ENCODE results near the gene DDRGK1. TPM values are rescaled to one million over a fixed set of nuclear protein-coding genes. Genes with fewer than 3 reads are reported as not detected.

DDRGK1 gene
- total RNA-seq, 1 experiment from 2014 or later: 72.0 TPM

GRCh38 chr20:3164763-3165410 is 39.6 kb downstream of the DDRGK1 start:
- Histone ChIP-seq H3K27ac (ENCODE audit: low read depth, low read length, poor library complexity, severe bottlenecking) (no peak overlapping the region), H3K27me3 (replicated peaks; ENCODE audit: insufficient read depth, low read depth, low read length, poor library complexity) (no peaks in the 10 kb centered on the region), H3K36me3 (ENCODE audit: insufficient read depth, low read length, poor library complexity, severe bottlenecking) (no peaks in the 10 kb centered on the region), H3K9me3 (ENCODE audit: low read depth, low read length, poor library complexity, severe bottlenecking) (no peaks in the 10 kb centered on the region), H3K4me3 (ENCODE audit: low read depth, low read length, poor library complexity, severe bottlenecking) (peak overlapping the region; percentile 35), H3K4me1 (ENCODE audit: insufficient read depth, low read length, poor library complexity, severe bottlenecking) (peaks cover 10% of the 10 kb centered on the region)
- ChIA-PET CTCF (no interaction called here), POLR2A (ENCODE audit: low non-redundant PET) (interaction anchor here (0.8 kb wide), 1 partner anchor 99 kb away, joined by 5 read pairs; no protein-coding TSS in a partner anchor)
- DNase-seq (ENCODE audit: low spot score): no peak
- TF ChIP-seq EZH2 (IDR thresholded peaks at IDR 0.05; ENCODE audit: borderline replicate concordance, low read depth, low read length, poor library complexity, severe bottlenecking) (no peak), CTCF (conservative IDR thresholded peaks at IDR 0.05; ENCODE audit: low read depth, low read length) (no peak)
- intact Hi-C loops (cut with micrococcal nuclease; ENCODE audit: unreplicated experiment): no loop called here
- BruUV-seq (replicated peaks): no TSS peak

- no peaks in the 10 kb centered on the region for H3K9me3 ChIP-seq (ENCODE audit: low read depth, low read length, poor library complexity, severe bottlenecking)
- H3K4me3 ChIP-seq (ENCODE audit: low read depth, low read length, poor library complexity, severe bottlenecking): peak overlapping the region; percentile 35
- H3K27me3 ChIP-seq (replicated peaks; ENCODE audit: insufficient read depth, low read depth, low read length, poor library complexity): no peaks in the 10 kb centered on the region
- intact Hi-C loops (cut with micrococcal nuclease; ENCODE audit: unreplicated experiment): no loop called here
- H3K36me3 ChIP-seq (ENCODE audit: insufficient read depth, low read length, poor library complexity, severe bottlenecking): no peaks in the 10 kb centered on the region
- peaks cover 10% of the 10 kb centered on the region for H3K4me1 ChIP-seq (ENCODE audit: insufficient read depth, low read length, poor library complexity, severe bottlenecking)
- CTCF ChIA-PET: no interaction called here
- POLR2A ChIA-PET (ENCODE audit: low non-redundant PET): interaction anchor here (0.8 kb wide), 1 partner anchor 100 kb away, joined by 5 read pairs; no protein-coding TSS in a partner anchor
- no peak for DNase-seq (ENCODE audit: low spot score)
- TF ChIP-seq EZH2 (IDR thresholded peaks at IDR 0.05; ENCODE audit: borderline replicate concordance, low read depth, low read length, poor library complexity, severe bottlenecking): no peak
- no peak for TF ChIP-seq CTCF (conservative IDR thresholded peaks at IDR 0.05; ENCODE audit: low read depth, low read length)
- no peak overlapping the region for H3K27ac ChIP-seq (ENCODE audit: low read depth, low read length, poor library complexity, severe bottlenecking)
- BruUV-seq (replicated peaks): no TSS peak
These were observed 40.3 kb downstream of the DDRGK1 start for GRCh38 chr20:3164043-3164762.

GRCh38 chr20:3163099-3164042 is 41.1 kb downstream of the DDRGK1 start:
- H3K27ac ChIP-seq (ENCODE audit: low read depth, low read length, poor library complexity, severe bottlenecking): no peak overlapping the region
- H3K36me3 ChIP-seq (ENCODE audit: insufficient read depth, low read length, poor library complexity, severe bottlenecking): no peaks in the 10 kb centered on the region
- BruUV-seq (replicated peaks): no TSS peak
- intact Hi-C loops (cut with micrococcal nuclease; ENCODE audit: unreplicated experiment): no loop called here
- TF ChIP-seq EZH2 (IDR thresholded peaks at IDR 0.05; ENCODE audit: borderline replicate concordance, low read depth, low read length, poor library complexity, severe bottlenecking): no peak
- no peak for TF ChIP-seq CTCF (conservative IDR thresholded peaks at IDR 0.05; ENCODE audit: low read depth, low read length)
- H3K27me3 ChIP-seq (replicated peaks; ENCODE audit: insufficient read depth, low read depth, low read length, poor library complexity): no peaks in the 10 kb centered on the region
- CTCF ChIA-PET: no interaction called here
- POLR2A ChIA-PET (ENCODE audit: low non-redundant PET): interaction anchor here (0.6 kb wide), 1 partner anchor 150 kb away, joined by 8 read pairs; no protein-coding TSS in a partner anchor
- H3K9me3 ChIP-seq (ENCODE audit: low read depth, low read length, poor library complexity, severe bottlenecking): no peaks in the 10 kb centered on the region
- no peak overlapping the region for H3K4me3 ChIP-seq (ENCODE audit: low read depth, low read length, poor library complexity, severe bottlenecking)
- H3K4me1 ChIP-seq (ENCODE audit: insufficient read depth, low read length, poor library complexity, severe bottlenecking): peaks cover 10% of the 10 kb centered on the region
- DNase-seq (ENCODE audit: low spot score): no peak
